Lower leg skin (tissue), 4 donors: ENCODE data around the gene C11orf21. TPM values are rescaled to one million over a fixed set of nuclear protein-coding genes. Genes with fewer than 3 reads are reported as not detected.

Source experiments
- DNase-seq, 2 donors: peaks; one replicate each; pipeline ENCODE4 v3.0.0-alpha.2; 2019; ENCODE audit warnings: low spot score in 2 of 2
- H3K4me3 ChIP-seq: fragments of 200-600 bp; sonication (generic); 2 replicates; pipeline ENCODE4 v1.5.1; 2017; ENCODE audit warnings: mild to moderate bottlenecking, low read depth; ENCODE audit not compliant: poor library complexity, severe bottlenecking
- CTCF ChIP-seq, 3 donors: fragments of 450-650 bp; IDR thresholded peaks; one replicate each; pipeline ENCODE4 v1.5.1; 2016; ENCODE audit warnings: antibody characterized with exemption in 3 of 3, mild to moderate bottlenecking in 3 of 3, moderate library complexity in 2 of 3
- POLR2A ChIP-seq, 2 donors: fragments of 450-650 bp; IDR thresholded peaks; one replicate each; pipeline ENCODE4 v1.6.1; 2016 to 2017; ENCODE audit warnings: antibody characterized with exemption in 2 of 2, mild to moderate bottlenecking in 1 of 2, moderate library complexity in 1 of 2
- WGBS, 2 donors: methylation state at CpG; one replicate each; pipeline ENCODE4 v1.1.5; 2018; 5-methylcytosine and 5-hydroxymethylcytosine counted together
- intact Hi-C: fragments of 100-400 bp; cut with DNase I; formaldehyde crosslinking; loops from one replicate; pipeline ENCODE4 v1.15.0; 2023; ENCODE audit warnings: low total_unique reads
- total RNA-seq, 4 donors: library from RNA; depleted of rRNA; stranded (reverse); fragments of >200 nt; gene quantifications; one replicate each; pipeline ENCODE4 v1.1.0, GENCODE V29; 2016

C11orf21 gene
- total RNA-seq, 4 donors from 2014 or later: 0.42 to 1.4 (median 0.65) TPM

- 1 to 3% methylated on average over 15 to 59 of the region's 104 CpGs for WGBS, 2 donors
- peak overlapping the region; percentile 10 for H3K4me3 ChIP-seq
- peak; percentile 25 to 82 for DNase-seq
- intact Hi-C loops: no loop called here
- TF ChIP-seq CTCF (IDR thresholded peaks at IDR 0.05): no peak
- no peak for TF ChIP-seq POLR2A (IDR thresholded peaks at IDR 0.05)
Observed at GRCh38 chr11:2269601-2270321, 32.0 kb downstream of the C11orf21 start.

DNA sequence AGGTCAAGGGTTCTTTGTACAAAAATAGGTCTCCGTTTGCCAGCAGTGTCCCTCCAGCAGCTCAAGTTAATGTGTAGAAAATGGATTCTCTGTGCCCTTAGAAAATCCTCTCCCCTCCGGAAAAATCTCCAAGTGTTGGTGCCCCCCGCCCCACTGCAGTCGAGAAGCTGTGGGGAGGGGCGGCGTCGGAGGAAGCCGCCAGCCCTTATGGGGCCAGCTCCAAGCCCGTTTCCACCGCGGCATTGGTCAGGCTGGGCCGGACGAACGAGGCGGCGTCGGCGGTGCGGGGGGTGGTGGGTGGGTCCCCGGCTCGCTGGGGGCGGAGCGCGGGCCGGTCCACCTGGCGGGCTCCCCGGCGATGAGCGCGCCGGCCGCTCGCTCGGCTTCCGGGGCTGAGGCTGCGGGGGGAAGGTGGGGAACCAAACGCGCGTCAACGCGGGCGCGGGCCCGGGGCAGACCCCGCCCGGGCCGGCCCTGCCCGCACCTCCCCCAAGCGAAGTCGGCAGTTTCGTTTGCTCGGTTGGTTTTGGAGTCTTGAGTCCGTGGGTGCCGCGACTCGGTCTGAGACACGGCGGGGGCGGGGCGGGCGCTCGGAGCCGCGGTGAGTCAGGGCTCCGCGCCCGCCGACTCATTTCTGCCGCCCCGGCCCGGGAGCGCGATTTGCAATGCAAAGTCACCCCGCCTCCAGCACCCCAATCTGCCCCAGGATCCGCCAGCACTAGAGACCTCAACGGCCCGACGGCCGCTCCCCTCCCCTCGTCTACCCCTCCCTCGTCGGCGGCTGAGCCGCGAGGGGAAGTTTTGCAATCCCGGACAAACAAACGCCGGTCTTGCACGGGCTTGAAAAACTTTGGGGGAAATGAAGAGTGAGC lies 32.8 kb downstream of the C11orf21 start:
- intact Hi-C loops: no loop called here
- peak; percentile 44 to 91 for DNase-seq

DNA sequence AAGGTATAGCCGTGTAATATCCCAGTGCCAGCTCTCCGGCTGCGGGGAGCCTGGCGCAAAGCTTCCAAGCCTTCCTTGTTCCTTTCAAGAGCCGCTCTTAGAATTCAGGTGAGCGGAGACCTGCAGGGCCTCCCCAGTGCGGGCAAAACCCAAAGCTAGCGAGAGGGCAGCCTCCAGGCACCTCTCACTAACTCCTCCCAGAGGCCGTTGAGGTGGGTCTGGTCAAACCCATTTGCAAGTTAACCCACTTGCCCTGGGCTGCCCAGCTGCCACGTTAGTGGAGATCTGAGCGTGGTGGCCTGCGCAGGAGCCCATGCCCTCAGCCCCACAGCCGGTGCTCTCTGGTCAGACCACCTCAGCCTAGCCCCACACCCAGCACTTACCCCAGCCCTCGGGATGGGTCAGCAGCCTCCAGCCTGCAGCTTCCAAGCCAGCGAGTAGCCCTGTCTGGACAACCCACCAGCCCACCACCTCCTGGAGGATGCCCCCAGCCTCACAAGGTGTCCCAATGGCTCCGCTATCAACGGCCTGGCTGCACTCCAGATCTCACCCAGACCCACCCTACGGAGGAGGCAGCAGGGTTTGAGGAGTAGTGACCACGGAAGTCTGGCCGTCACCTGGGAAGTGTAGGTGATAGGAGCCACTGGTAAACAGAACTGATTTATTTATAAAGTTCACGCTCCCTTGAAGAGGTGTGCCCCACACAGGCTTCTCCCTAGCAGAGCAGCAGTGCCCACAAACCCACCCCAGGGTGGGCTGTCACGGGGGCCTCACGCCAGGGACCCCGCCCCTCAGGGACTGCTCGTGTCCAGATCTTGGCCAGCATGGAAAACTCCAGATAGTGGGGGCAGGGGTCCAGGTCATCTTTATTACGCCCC lies 33.6 kb downstream of the C11orf21 start:
- no peak for TF ChIP-seq CTCF (IDR thresholded peaks at IDR 0.05)
- TF ChIP-seq POLR2A (IDR thresholded peaks at IDR 0.05): no peak
- H3K4me3 ChIP-seq: no peak overlapping the region
- WGBS, 2 donors: 46 to 49% methylated on average over 23 to 25 of the region's 26 CpGs
- intact Hi-C loops: no loop called here
- peak; percentile 22 to 82 for DNase-seq

More for the DNA sequence above, 32.8 kb downstream of the C11orf21 start:
- TF ChIP-seq CTCF (IDR thresholded peaks at IDR 0.05) (no peak), POLR2A (IDR thresholded peaks at IDR 0.05) (no peak)
- H3K4me3 ChIP-seq: peak overlapping the region; percentile 10
- WGBS, 2 donors: 0 to 1% methylated on average over 13 to 43 of the region's 89 CpGs

DNA sequence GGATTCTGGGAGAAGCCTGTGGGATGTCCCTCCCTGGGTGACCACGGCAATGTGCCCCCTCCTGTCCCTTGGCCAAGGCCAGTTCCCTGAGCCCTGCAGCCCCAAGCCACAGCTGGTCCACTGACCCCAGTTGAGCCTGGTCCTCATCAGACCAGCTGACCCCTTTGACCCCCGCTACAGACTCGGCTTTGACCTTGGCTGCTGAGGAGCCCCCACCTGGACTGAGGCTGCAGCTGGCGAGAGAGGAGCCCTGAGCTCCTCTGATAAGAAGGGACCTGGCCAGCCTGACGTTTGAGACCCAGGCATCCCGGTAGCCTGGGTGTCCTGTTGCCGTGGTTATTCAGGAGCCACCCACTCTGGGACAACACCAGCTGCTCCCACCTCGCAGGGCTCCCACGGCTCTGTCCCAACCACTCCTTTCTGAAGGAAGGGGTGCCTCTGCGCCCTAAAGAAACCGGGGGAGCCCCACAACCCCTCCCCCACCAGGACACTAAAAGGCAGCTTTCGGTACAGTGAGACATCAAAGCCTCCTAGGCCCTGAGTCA lies 34.3 kb downstream of the C11orf21 start:
- peak in 1 of 2 donors; percentile 83 for DNase-seq
- no peak for TF ChIP-seq CTCF (IDR thresholded peaks at IDR 0.05)
- no peak for TF ChIP-seq POLR2A (IDR thresholded peaks at IDR 0.05)
- H3K4me3 ChIP-seq: no peak overlapping the region
- 57 to 67% methylated on average over 5 to 12 of the region's 12 CpGs for WGBS, 2 donors
- intact Hi-C loops: no loop called here

- no peak for TF ChIP-seq CTCF (IDR thresholded peaks at IDR 0.05)
- TF ChIP-seq POLR2A (IDR thresholded peaks at IDR 0.05): no peak
- WGBS, 2 donors: 90% methylated on average over 26 of the region's 26 CpGs
- peak in 1 of 2 donors; percentile 71 for DNase-seq
- H3K4me3 ChIP-seq: no peak overlapping the region
- intact Hi-C loops: no loop called here
Observed at GRCh38 chr11:2266586-2267305, 35.0 kb downstream of the C11orf21 start.
